Activated naive CD8-positive, alpha-beta T cell treated with anti-CD3 and anti-CD28 coated beads for 36 hours (primary cell): ENCODE measurements around the gene NFAM1. TPM values are rescaled to one million over a fixed set of nuclear protein-coding genes. Genes with fewer than 3 reads are reported as not detected.
A peak's percentile ranks its signal among the peaks of the same experiment; 100 is the strongest.

ENCODE experiments used
- DNase-seq: peaks from one replicate; pipeline ENCODE4 v3.0.0; 2021
- H3K27ac Mint-ChIP-seq: one replicate; pipeline ENCODE4 v1.8.0; 2022; ENCODE audit warnings: mild to moderate bottlenecking, moderate library complexity, mixed read lengths
- H3K27me3 Mint-ChIP-seq: one replicate; pipeline ENCODE4 v1.8.0; 2022; ENCODE audit warnings: mild to moderate bottlenecking, mixed read lengths
- H3K36me3 Mint-ChIP-seq: one replicate; pipeline ENCODE4 v1.8.0; 2021; ENCODE audit warnings: mild to moderate bottlenecking, mixed read lengths
- H3K4me1 Mint-ChIP-seq: one replicate; pipeline ENCODE4 v1.8.0; 2021; ENCODE audit warnings: mixed read lengths
- H3K4me3 Mint-ChIP-seq: one replicate; pipeline ENCODE4 v1.8.0; 2022; ENCODE audit warnings: mild to moderate bottlenecking, moderate library complexity, mixed read lengths
- H3K9me3 Mint-ChIP-seq: one replicate; pipeline ENCODE4 v1.8.0; 2022; ENCODE audit warnings: mixed read lengths
- total RNA-seq, 2 experiments: library from RNA; stranded (reverse); gene quantifications; one replicate each; pipeline ENCODE4 v1.2.3, GENCODE V29; 2021

NFAM1 gene
- total RNA-seq, 2 experiments from 2014 or later: 0.08 TPM; not detected in 1

DNA sequence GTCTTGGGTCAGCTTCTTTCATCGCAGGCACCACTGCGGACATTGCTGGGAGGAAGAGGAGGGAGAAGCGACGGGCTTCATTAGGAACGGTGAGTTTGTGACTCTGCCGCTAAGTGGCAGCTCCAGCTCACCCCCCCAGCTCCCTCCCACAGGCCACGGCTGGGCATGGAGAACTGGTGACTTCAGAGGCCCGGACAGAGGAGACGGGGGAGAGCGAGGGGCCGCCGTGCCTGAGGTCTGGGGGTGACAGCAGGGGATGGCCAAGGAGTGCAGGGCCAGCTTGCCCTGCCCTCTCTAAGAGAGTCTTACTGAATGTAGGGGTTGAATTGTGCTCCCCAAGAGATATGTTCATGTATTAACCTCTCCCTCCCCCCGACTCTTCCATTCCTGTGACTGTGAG lies 13.9 kb upstream of the NFAM1 start:
- DNase-seq: no peak
- Mint-ChIP-seq H3K27me3 (no peaks in the 10 kb centered on the region), H3K4me1 (peaks cover 17% of the 10 kb centered on the region), H3K27ac (no peak overlapping the region), H3K9me3 (no peaks in the 10 kb centered on the region), H3K36me3 (no peaks in the 10 kb centered on the region), H3K4me3 (no peak overlapping the region)

DNA sequence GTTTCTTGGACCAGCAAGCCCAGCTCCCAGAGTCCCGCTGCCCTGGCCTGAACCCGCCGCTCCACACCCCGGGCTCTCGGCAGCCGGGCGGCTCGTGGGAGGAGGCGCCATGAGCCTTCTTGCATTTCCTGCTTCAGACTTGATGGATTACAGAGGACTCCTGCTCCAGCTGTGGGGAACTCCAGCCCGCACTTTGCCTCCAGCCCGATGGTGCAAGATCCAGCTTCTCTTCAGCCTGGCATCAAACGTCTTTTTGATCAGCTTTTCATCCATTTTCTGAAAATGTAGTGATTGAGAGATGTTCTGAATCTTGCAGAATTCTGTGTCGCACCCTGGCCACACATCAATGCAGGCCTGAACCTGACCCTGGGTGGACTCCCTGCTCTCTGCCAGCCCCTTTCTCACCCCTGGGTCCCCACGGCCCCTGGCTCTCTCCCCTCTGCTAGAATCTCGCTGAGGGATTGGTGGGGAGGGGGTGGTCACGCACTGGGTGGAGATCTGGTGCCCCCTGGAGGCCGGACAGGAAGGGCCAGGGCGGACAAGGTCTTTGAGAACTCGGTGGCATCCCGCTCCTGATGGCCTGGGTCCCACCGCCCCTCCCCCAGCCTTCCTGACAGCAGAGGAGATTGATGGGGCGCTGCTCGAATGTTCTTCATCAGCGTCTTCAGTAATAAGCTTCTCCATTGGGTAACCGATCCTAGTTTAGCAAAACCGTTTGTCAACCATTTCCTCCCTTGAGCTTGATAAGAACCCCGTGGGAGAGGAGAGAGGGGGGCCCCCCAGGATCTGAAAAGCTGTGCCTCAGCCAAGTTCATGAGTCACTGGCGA lies 12.1 kb upstream of the NFAM1 start:
- Mint-ChIP-seq H3K4me3 (peak overlapping the region; percentile 68), H3K27ac (peak overlapping the region; percentile 78), H3K9me3 (no peaks in the 10 kb centered on the region), H3K27me3 (no peaks in the 10 kb centered on the region), H3K4me1 (peaks cover 22% of the 10 kb centered on the region), H3K36me3 (no peaks in the 10 kb centered on the region)
- DNase-seq: peak; percentile 78

DNA sequence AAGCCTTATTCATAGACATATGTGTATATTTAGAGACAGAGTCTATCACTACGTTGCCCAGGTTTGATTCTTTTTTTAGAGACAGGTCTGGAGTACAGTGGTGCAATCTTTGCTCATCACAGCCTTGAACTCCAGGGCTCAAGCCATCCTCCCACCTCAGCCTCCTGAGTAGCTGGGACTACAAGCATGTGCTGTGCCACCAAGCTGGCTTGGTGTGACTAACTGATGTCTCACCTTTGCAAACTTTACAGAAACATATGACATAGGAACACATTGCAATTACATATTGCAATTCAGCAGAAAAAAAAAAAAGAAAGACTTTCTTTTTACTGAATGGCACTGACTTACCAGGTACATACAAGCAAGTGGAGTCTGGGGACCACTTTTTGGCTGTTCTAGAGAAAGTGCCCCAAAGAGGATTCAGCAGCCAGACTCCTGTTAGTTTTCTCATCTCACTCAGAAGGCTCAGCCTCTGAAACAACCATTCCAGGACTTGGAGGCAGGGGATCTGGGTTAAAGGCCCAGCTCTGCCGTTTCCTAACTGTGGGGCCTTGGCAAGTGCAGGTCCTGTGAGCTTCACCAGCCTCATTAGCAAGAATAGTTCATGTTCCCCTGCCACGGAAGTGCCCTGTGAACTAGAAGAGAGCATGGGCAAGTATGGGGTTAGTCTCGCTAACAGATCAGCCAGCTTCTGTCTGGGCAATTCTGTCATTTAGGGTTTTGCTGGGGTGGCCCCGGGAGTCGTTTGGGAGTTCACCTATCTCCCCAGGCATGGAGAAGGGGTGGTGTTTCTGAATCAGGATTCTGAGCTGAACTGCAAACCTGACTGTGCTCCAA lies 11.3 kb upstream of the NFAM1 start:
- DNase-seq: no peak
- Mint-ChIP-seq H3K9me3 (no peaks in the 10 kb centered on the region), H3K36me3 (no peaks in the 10 kb centered on the region), H3K4me3 (no peak overlapping the region), H3K4me1 (peaks cover 24% of the 10 kb centered on the region), H3K27ac (no peak overlapping the region), H3K27me3 (no peaks in the 10 kb centered on the region)

DNA sequence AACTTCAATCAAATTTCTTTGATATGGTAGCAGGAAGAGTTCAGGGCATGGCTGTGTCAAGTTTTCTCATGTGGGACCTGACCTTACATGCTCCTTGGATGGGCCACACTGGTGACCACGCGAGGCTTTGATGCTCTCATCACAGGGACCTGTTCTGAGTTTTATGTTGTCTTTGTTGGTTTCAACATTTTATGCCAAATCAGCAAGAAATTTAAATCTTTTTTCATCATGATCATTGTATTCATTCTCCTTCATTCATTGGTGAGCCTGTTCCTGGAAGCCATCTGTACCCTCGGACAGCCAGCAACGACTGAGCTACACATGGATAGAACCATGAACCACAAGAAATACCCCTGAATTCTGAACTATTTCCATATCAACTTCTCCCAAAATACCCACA lies 10.5 kb upstream of the NFAM1 start:
- Mint-ChIP-seq H3K9me3 (no peaks in the 10 kb centered on the region), H3K27ac (no peak overlapping the region), H3K4me3 (no peak overlapping the region), H3K36me3 (no peaks in the 10 kb centered on the region), H3K4me1 (peaks cover 24% of the 10 kb centered on the region), H3K27me3 (no peaks in the 10 kb centered on the region)
- DNase-seq: no peak

DNA sequence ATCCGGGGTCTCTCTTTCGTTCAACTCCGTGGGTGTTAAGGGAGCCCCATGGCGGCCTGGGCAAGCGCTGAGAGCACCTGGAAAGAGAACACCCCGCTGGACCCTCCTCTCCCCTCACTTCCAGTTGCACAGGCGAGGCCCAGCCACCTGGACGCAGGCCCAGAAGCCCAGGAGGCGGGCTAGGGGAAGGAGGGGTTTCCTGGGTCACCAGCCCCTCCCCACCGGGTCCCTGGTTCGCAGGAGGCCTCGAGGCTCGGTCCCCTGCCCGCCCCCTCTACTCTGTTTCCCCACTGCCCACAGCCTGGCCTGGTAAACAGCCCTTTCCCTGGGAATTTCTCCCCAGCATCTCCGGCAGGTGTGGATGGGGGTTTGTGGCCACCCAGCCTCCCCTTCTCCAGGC lies 8.5 kb upstream of the NFAM1 start:
- Mint-ChIP-seq H3K9me3 (no peaks in the 10 kb centered on the region), H3K4me1 (peaks cover 27% of the 10 kb centered on the region), H3K36me3 (no peaks in the 10 kb centered on the region), H3K4me3 (no peak overlapping the region), H3K27me3 (peaks cover 8% of the 10 kb centered on the region), H3K27ac (no peak overlapping the region)
- DNase-seq: no peak

DNA sequence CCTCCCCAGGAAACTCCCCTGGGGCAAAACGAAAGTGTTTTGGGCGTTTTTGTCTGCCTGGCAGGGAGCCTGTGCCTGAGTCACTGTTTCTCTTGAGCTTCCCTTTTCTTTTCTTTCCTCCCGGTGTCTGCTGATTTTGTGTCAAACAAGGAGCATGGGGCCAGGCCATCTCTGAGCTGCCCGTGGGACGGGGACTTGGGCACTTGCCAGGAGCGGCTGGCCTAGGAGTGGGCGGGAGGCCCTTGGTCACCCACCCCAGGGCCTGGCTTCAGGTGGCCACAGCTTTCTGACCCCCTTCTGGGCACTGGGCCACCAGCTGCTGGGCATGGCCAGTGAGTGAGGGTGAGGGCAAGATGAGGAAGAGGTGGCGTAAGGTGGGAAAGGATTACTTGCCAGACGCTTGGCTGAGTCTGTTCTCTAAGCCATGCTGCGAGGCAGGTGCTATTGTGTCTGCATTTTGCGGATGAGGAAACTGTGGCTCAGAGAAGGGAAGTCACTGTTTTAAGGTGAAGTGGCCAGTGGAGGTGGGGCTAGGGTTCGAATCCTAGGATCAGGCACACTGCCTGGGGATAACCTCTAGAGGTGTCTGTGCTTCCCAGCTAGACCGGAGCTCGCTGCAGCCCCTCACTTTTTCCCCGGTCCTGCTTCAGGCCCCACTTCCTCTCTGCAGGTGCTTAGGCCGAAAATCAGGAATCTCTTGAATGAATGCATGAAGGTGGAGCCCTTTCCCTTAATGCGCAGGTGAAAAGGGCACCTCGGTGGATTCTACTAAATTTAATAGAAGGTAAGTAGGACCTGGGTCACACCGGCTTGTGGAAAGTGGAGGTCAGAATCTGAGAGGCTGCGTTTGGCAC lies 7.8 kb upstream of the NFAM1 start:
- DNase-seq: no peak
- Mint-ChIP-seq H3K36me3 (no peaks in the 10 kb centered on the region), H3K4me1 (peaks cover 27% of the 10 kb centered on the region), H3K27me3 (peaks cover 8% of the 10 kb centered on the region), H3K4me3 (no peak overlapping the region), H3K27ac (no peak overlapping the region), H3K9me3 (no peaks in the 10 kb centered on the region)

DNA sequence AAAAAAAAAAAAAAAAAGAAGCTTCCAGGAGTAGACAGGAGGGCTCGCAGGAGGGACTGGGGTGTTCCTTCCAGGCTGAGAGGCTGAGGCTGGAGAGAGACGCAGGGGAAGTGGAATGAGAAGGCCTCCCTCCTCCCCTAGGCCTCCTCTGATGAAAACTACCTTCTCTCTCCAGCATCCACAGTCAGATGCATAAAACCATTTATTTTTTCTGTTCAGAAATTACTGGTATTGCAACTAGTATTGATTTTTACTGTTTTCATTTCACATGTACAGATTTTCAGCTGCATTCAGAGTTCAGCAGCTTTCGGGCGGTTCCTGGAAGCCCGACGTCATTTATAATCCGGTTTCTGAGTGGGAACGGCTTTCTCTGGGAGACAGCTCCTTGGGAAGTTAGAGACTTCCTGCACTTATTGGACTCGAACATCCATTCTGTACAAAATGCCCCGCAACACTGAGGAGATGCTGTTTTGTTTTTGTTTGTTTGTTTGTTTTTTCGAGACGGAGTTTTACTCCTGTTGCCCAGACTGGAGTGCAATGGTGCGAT lies 6.9 kb upstream of the NFAM1 start:
- peaks cover 17% of the 10 kb centered on the region for H3K4me1 Mint-ChIP-seq
- H3K9me3 Mint-ChIP-seq: no peaks in the 10 kb centered on the region
- peaks cover 8% of the 10 kb centered on the region for H3K27me3 Mint-ChIP-seq
- H3K36me3 Mint-ChIP-seq: no peaks in the 10 kb centered on the region
- no peak overlapping the region for H3K4me3 Mint-ChIP-seq
- no peak overlapping the region for H3K27ac Mint-ChIP-seq
- DNase-seq: no peak

DNA sequence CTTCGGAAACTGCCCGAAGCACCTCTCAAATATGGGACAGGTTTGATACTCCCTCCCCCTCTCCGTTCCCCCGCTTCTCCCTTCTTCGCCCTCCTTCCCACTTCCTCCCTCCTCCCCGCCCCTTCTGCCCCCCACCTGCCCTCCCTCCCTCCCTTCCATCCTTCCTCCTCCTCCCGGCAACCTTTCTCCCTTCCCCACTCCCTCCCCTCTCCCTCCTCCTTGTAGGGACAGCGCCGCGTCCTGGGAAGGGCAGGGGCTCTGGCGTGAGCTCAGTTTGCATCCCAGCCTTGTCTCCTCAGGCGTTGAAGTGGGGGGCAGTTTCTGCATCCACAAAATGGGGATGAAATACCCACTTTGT lies 6.1 kb upstream of the NFAM1 start:
- Mint-ChIP-seq H3K36me3 (no peaks in the 10 kb centered on the region), H3K27ac (no peak overlapping the region), H3K4me3 (no peak overlapping the region), H3K27me3 (peaks cover 8% of the 10 kb centered on the region), H3K4me1 (peaks cover 11% of the 10 kb centered on the region), H3K9me3 (no peaks in the 10 kb centered on the region)
- DNase-seq: no peak

DNA sequence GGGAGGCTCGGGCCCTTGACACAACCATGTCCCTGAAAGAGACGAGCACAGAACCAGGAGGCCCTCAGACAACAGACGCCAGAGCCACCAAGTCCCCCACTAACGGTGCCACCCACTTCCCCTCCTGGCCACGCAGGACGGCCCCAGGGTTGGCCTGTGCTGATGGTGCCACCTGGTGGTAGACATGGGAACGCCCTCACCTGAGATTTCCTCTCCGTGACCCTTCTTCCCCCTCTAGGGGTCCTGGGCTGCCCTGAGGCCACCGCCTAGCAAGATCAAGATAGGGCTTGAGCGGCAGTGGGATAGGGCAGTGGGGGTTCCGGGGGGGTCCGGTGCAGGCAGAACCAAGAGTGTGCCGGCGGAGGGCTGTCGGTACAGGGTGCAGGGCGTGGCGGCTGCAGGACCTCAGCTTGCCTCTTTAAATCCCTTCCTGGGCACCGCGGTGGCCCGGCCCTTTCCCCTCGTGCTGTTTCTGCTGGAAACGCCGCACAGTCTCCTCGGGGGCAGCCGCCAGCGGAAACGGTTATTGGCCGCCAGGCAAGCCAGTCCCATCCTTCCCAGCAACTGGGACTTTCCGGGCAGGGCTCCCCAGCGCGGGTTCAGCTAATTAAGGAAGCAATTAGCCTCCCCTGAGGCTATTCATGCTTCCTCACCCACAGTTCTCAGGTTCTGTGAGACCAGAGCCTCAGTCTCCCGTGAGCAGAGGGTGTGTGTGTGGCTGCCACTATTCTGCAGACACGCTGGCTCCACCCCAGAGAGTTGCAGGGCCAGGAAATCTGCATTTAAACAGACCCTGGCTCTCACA lies 5.5 kb upstream of the NFAM1 start:
- H3K4me3 Mint-ChIP-seq: peak overlapping the region; percentile 74
- H3K4me1 Mint-ChIP-seq: peaks cover 11% of the 10 kb centered on the region
- no peaks in the 10 kb centered on the region for H3K36me3 Mint-ChIP-seq
- peak; percentile 80 for DNase-seq
- peaks cover 8% of the 10 kb centered on the region for H3K27me3 Mint-ChIP-seq
- no peak overlapping the region for H3K27ac Mint-ChIP-seq
- H3K9me3 Mint-ChIP-seq: no peaks in the 10 kb centered on the region

DNA sequence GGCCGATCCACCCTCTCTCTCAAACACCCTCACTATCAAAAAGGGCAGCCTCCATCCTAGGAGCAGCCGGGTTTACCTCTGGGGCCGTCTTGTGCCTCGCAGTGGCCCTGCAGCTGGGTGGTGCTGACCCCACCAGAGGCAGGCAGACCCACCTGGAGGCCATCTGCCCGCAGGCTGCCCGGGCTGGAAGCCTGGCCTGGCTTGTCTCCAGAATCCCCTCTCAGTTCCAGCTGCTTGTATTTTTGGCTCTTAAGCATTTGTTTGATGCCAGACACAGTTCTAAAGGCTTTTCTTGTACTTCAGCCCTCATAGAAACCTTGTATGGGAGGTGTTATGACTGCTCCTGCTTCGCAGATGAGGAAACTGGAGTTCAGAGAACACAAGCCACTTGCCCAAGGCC lies 4.2 kb upstream of the NFAM1 start:
- peaks cover 11% of the 10 kb centered on the region for H3K4me1 Mint-ChIP-seq
- no peak overlapping the region for H3K27ac Mint-ChIP-seq
- no peak overlapping the region for H3K4me3 Mint-ChIP-seq
- H3K9me3 Mint-ChIP-seq: no peaks in the 10 kb centered on the region
- H3K36me3 Mint-ChIP-seq: no peaks in the 10 kb centered on the region
- no peak for DNase-seq
- H3K27me3 Mint-ChIP-seq: peaks cover 12% of the 10 kb centered on the region

DNA sequence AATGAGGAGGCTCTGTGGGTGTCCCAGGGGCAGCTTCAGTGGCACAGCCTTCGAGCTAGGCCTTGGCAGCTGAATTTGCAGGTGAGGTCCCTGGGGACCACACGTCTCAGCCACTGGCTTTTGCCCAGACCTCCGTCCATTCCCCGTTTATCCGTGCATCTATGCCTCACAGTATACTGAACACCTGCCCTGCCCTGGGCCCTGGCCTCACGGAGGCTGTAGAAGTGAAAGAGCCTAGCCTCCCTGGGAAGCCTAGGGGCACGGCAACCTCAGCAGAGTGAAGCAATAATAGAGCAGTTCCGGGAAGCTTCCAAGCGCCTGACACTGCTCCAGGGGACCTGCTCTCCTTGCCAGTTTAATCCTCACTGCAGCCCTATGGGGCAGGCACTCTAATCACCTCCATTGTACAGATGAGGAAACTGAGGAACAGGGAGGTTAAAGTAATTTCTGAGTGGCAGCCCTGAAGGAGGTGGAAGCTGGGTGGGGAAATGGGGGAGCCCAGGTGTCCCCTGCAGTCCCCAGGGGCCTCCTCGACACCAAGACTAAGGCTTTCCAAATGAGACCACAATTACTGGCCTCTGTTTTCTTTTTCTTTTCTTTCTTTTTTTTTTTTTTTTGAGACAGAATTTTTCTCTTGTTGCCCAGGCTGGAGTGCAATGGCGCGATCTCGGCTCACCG lies 2.7 kb upstream of the NFAM1 start:
- Mint-ChIP-seq H3K27ac (no peak overlapping the region), H3K9me3 (no peaks in the 10 kb centered on the region), H3K27me3 (peaks cover 16% of the 10 kb centered on the region), H3K36me3 (no peaks in the 10 kb centered on the region), H3K4me1 (peaks cover 9% of the 10 kb centered on the region), H3K4me3 (no peak overlapping the region)
- no peak for DNase-seq

DNA sequence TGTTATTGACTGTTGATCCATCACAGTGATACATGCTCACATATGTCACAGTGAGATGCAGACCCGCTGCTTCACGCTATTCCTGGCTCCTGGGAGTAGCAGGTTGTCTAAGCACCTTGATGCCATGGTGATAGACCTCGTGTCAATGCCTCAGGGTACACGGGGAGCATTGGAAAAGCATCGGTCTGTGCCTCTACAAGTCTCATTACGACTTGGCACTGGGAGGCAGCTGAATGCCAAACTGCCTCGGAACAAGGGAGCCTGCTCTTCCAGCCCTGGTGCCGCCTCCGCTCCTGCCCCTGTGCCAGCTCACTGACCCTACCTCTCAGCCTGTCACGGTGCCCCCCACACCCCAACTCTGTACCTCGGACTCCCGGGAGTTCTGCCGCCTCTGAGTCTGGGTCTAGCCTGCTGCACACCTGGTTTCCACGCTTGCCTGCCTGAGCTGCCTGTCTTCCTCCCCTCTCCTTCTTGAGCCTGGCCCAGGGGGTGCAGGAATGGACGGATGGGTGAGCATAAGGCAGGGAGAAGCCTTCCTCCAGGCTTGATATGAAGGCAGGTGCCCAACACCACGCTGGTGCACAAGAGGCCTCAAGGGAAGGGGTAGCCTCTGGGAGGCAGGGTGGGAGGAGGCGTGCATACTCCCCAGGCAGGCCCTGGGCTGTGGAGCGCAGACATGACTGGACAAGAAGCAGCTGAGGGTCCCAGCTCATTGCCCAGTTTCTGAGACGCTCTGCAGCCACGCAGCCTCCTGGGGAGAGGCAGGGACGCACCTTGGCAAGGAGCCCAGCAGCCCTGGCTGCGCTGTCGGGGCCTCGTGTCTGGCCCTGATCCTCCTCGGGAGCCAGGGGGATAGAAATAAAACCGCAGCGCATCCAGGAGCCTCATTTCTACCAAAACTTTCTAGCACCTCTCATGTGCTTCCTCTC lies 1.8 kb upstream of the NFAM1 start:
- no peaks in the 10 kb centered on the region for H3K9me3 Mint-ChIP-seq
- H3K27me3 Mint-ChIP-seq: peaks cover 16% of the 10 kb centered on the region
- no peak overlapping the region for H3K4me3 Mint-ChIP-seq
- DNase-seq: no peak
- H3K36me3 Mint-ChIP-seq: no peaks in the 10 kb centered on the region
- peaks cover 4% of the 10 kb centered on the region for H3K4me1 Mint-ChIP-seq
- H3K27ac Mint-ChIP-seq: no peak overlapping the region

DNA sequence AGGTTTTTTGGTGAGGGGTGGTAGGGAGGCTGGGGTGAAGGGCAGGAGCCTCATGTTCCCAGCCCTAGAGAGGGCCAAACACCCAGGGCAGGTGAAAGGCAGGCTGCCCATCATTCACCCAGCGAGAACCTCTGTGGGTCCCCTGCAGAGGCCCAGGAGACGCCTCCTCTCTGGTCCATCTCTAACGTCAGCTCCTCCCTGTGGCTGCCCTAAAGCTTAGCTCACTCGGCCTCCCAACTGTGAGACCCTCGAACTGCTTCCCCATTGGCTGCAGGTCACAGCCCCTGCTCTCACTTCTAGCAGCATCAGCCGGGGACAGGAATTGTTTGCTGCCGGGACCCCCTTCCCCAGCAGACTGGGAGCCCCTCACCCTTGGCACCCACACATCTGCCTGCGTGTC lies 615 bp upstream of the NFAM1 start:
- Mint-ChIP-seq H3K36me3 (no peaks in the 10 kb centered on the region), H3K27ac (no peak overlapping the region), H3K4me3 (no peak overlapping the region), H3K27me3 (peaks cover 21% of the 10 kb centered on the region), H3K4me1 (peaks cover 4% of the 10 kb centered on the region), H3K9me3 (no peaks in the 10 kb centered on the region)
- no peak for DNase-seq
